ENCODE measurements around the gene SERPINA5.
A peak's percentile ranks its signal among the peaks of the same experiment; 100 is the strongest.

DNA sequence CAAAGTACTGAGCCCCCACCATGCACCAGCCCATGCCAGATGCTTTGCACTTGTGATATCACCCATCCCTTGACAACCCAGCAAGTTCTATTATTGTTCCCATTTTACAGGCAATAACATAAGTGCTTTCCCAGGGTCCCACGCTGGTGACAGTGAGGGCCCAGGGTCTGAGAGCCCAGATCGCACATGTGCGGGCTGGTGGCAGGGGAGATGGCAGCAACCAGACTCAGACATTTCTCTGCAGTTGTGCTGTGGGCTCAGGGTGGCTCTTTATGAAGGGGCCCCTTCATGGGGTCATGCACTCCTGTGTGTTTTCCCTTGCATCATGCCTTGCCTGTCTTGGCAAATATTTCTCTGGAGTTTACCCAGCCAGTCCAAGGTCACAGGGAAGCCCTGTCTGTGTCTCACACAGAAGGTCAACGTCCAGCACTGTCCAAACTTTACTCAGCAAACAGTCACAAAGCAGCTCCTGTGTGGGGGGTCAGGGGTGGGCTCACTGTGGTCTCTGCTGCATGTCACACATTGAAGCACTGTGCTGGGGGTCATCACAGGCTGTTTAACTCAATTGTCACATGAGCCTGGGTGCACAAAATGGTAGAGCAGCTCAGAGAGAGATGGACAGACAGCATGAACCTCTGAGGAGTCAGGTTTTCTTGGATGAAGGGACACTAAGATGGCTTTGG, 12.7 kb downstream of the SERPINA5 start:
- TF ChIP-seq JUND (CRISPR knock-in tag; IDR thresholded peaks at IDR 0.05) (peak; percentile 96), ELF3 (CRISPR knock-in tag; IDR thresholded peaks at IDR 0.05) (peak; percentile 96), ATF7-NPFF (CRISPR knock-in tag; IDR thresholded peaks at IDR 0.05; ENCODE audit: low read depth) (peak; percentile 82), ZNF558 (CRISPR knock-in tag; IDR thresholded peaks at IDR 0.05; ENCODE audit: borderline replicate concordance) (peak; percentile 93; the same call in 1 of the 2 replicates), JUNB (CRISPR knock-in tag; IDR thresholded peaks at IDR 0.05; ENCODE audit: borderline replicate concordance) (peak; percentile 86), RNF2 (conservative IDR thresholded peaks at IDR 0.05; ENCODE audit: low read depth) (0 out of 2 replicates have a peak, but pooled peaks have one; percentile 28), ELF4 (CRISPR knock-in tag; IDR thresholded peaks at IDR 0.05; ENCODE audit: borderline replicate concordance) (0 out of 2 replicates have a peak, but pooled peaks have one; percentile 16), ELF1 (CRISPR knock-in tag; IDR thresholded peaks at IDR 0.05) (peak; percentile 80), STAG1 (CRISPR knock-in tag; IDR thresholded peaks at IDR 0.05) (peak; percentile 52), ZNF660 (CRISPR knock-in tag; IDR thresholded peaks at IDR 0.05; ENCODE audit: borderline replicate concordance, low read depth) (no peak), PRMT3 (CRISPR knock-in tag; IDR thresholded peaks at IDR 0.05; ENCODE audit: borderline replicate concordance, low read depth) (peak; percentile 94), HNRNPLL (IDR thresholded peaks at IDR 0.05; ENCODE audit: low read depth, low read length, poor library complexity, severe bottlenecking) (no peak)
- TF ChIP-seq, protein P1, sequence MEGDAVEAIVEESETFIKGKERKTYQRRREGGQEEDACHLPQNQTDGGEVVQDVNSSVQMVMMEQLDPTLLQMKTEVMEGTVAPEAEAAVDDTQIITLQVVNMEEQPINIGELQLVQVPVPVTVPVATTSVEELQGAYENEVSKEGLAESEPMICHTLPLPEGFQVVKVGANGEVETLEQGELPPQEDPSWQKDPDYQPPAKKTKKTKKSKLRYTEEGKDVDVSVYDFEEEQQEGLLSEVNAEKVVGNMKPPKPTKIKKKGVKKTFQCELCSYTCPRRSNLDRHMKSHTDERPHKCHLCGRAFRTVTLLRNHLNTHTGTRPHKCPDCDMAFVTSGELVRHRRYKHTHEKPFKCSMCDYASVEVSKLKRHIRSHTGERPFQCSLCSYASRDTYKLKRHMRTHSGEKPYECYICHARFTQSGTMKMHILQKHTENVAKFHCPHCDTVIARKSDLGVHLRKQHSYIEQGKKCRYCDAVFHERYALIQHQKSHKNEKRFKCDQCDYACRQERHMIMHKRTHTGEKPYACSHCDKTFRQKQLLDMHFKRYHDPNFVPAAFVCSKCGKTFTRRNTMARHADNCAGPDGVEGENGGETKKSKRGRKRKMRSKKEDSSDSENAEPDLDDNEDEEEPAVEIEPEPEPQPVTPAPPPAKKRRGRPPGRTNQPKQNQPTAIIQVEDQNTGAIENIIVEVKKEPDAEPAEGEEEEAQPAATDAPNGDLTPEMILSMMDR (CRISPR knock-in tag; IDR thresholded peaks at IDR 0.05) = peak; percentile 35
- TF ChIP-seq, protein P2, sequence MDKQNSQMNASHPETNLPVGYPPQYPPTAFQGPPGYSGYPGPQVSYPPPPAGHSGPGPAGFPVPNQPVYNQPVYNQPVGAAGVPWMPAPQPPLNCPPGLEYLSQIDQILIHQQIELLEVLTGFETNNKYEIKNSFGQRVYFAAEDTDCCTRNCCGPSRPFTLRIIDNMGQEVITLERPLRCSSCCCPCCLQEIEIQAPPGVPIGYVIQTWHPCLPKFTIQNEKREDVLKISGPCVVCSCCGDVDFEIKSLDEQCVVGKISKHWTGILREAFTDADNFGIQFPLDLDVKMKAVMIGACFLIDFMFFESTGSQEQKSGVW (CRISPR knock-in tag; IDR thresholded peaks at IDR 0.05; ENCODE audit: borderline replicate concordance) = no peak
